HG02840 (cell line): ENCODE data around the gene PPP1R3G.
"Not testable (repeated sequence)": the region's sequence is repeated elsewhere in the genome, so short reads cannot be mapped to it uniquely, and the experiment has no call there.

Experiments
- ATAC-seq: cut with Tn5 transposase; IDR thresholded peaks from one replicate; pipeline ENCODE4 v1.9.1; 2021; ENCODE audit warnings: mild to moderate bottlenecking, moderate library complexity, moderate number of reproducible peaks; ENCODE audit not compliant: unreplicated experiment, low FRiP score

Gene PPP1R3G

GRCh38 chr6:5084781-5085647, at the start of gene PPP1R3G:
Gene PPP1R3G, plus strand, starts transcription at chr6:5085341. Its CDS starts 145 bp downstream, at chr6:5085486.
- ATAC-seq: no peak

- no peak for ATAC-seq
Measured at GRCh38 chr6:5036269-5036668, 48.9 kb upstream of the PPP1R3G start.

GRCh38 chr6:5041955-5042354, 43.2 kb upstream of the PPP1R3G start:
- no peak for ATAC-seq

- no peak for ATAC-seq
Measured at GRCh38 chr6:5042436-5042835, 42.7 kb upstream of the PPP1R3G start.

GRCh38 chr6:5044866-5045265, 40.3 kb upstream of the PPP1R3G start:
- no peak for ATAC-seq

- no peak for ATAC-seq
Measured at GRCh38 chr6:5045416-5045815, 39.7 kb upstream of the PPP1R3G start.

- ATAC-seq: no peak
Measured at GRCh38 chr6:5046430-5046829, 38.7 kb upstream of the PPP1R3G start.

- no peak for ATAC-seq
Measured at GRCh38 chr6:5050009-5050408, 35.1 kb upstream of the PPP1R3G start.

GRCh38 chr6:5051394-5051793, 33.7 kb upstream of the PPP1R3G start:
- ATAC-seq: no peak

- no peak for ATAC-seq
Measured at GRCh38 chr6:5053038-5053437, 32.1 kb upstream of the PPP1R3G start.

GRCh38 chr6:5053864-5054244, 31.3 kb upstream of the PPP1R3G start:
- no peak for ATAC-seq

- no peak for ATAC-seq
Measured at GRCh38 chr6:5054245-5054873, 30.8 kb upstream of the PPP1R3G start.

- no peak for ATAC-seq
Measured at GRCh38 chr6:5055118-5055517, 30.0 kb upstream of the PPP1R3G start.

GRCh38 chr6:5058254-5058653, 26.9 kb upstream of the PPP1R3G start:
- ATAC-seq: no peak

- ATAC-seq: no peak
Measured at GRCh38 chr6:5059036-5059896, 25.9 kb upstream of the PPP1R3G start.

GRCh38 chr6:5060439-5060838, 24.7 kb upstream of the PPP1R3G start:
- ATAC-seq: not testable (repeated sequence)

- ATAC-seq: no peak
Measured at GRCh38 chr6:5061152-5061551, 24.0 kb upstream of the PPP1R3G start.

GRCh38 chr6:5063617-5064016, 21.5 kb upstream of the PPP1R3G start:
- ATAC-seq: no peak

- no peak for ATAC-seq
Measured at GRCh38 chr6:5066456-5067093, 18.6 kb upstream of the PPP1R3G start.

GRCh38 chr6:5067305-5067704, 17.8 kb upstream of the PPP1R3G start:
- no peak for ATAC-seq
